Skeletal muscle cell (primary cell): ENCODE measurements around the gene IRF2BP1.

ENCODE experiments used
- DNase-seq: peaks from one replicate; pipeline ENCODE4 v3.0.0-alpha.2; 2010; ENCODE audit warnings: low read depth
- H3K4me3 ChIP-seq: 2 replicates; pipeline ENCODE4 v1.5.1; 2011; ENCODE audit warnings: low read depth, mild to moderate bottlenecking, control low read depth, low read length, moderate library complexity

Gene IRF2BP1

DNA sequence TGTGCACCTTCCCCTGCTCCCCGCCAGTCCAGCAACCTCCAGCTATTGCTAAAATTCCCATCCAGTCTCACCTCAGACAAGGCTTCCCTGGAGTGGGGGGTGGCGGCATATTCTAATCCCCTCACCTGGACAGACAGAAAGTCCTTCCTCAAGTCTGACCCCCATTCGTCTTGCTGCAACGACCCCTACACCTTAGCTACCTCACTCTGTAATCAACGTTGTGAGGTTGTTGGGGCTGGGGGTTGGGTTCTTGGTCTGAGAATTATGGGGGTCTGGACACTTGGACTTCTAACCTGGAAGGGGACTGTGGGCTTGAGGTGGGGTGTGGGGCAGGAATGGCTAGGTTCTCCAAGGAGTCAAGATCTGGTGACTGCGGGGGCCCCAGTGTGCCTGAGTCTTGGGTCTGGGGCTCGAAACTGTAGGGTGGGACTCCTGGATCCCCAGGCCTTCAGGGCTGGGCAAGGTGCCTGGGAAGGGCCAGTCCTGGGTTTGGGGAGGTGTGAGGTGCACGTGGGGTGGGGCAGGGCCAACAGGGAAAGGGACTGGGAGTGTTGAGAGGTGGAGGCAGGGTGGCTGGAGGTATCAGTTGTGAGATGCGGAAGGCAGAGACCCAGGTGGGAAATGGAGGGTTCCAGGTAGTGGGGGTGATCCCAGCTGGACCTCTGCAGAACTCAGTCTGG, 20.5 kb downstream of the IRF2BP1 start:
- no peak overlapping the region for H3K4me3 ChIP-seq

DNA sequence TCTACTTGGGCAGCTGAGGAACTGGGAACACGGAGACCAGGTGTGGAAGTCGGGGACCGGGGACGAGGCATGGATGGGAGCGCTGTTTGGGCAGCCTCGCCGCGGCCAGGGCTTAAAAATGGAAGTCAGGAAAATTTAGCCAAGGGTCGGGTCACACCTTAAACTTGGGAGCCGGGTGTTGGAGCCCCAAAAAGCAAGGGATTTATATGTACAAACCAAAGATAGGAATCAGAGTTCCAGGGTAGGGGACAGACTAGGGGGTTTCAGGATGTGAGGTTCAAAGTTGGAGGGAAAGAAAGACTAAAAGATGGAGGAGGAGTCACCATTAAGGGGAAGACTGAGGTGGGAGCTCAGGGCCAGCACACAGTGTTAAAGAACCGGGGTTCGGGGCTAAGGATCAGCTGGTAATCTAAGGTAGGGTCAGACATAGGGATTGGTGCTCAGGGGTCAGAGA, 21.3 kb downstream of the IRF2BP1 start:
- no peak overlapping the region for H3K4me3 ChIP-seq
- DNase-seq = no peak

More for the DNA sequence above, 20.5 kb downstream of the IRF2BP1 start:
- DNase-seq = no peak

DNA sequence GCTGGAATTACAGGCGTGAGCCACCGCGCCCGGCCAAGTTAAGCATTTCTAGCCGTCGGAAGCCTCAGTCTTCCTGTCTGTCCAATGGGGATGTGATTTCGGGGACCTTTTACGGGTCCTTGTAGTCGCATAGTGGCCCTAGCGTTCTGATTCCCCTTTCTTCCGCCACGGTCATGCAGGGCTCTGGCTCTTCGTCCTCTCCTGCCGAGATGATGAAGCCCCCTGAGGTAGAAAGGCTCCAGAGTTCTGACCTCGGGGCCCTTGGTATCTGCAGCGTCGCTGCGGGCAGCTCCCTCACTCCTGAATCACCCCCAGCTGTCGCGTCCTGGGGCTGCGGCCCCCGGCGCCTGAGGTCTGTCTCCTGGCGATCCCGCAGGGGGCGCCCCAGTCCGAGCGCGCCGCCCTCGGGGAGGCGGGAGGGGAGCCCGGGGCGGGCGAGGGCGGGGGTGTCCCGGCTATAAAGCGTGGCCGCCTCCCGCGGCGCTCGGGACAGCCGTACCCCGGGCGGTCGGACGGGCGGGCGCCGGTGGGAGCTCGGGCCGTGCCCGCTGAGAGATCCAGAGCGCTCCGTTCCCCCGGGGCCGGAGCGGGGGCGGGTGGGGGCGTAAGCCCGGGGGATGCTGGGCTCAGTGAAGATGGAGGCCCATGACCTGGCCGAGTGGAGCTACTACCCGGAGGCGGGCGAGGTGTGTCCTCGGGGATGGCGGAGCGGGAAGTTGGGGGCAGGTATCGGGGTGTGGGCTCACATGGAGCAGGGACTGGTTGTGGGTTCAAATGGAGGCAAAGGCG, 21.9 kb downstream of the IRF2BP1 start, which contains the start of gene FOXA3:
Gene FOXA3, plus strand, starts transcription at position 487 of the 789 bp plus-strand sequence. Its CDS starts 131 bp downstream, at position 618.
- peak within 1 kb of the TSS; percentile 40 for H3K4me3 ChIP-seq
- DNase-seq = no peak

DNA sequence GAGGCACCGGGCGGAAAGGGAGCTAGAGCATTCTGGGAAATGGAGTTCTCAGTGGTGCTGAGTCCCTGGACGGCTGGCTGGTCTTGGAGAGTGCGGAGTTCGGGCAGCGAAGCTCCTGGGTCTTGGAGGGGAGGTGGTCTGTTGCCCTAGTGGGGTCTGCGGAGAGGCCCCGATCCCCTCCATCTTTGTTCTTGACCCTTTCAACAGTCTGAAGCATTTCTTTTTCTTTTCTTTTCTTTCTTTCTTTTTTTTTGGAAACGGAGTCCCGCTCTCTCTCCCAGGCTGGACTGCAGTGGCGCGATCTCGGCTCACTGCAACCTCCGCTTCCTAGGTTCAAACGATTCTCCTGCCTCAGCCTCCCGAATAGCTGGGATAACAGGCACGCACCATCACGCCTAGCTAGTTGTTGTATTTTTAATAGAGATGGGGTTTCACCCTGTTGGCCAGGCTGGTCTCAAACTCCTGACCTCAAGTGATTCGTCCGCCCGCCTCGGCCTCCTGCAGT, 22.6 kb downstream of the IRF2BP1 start:
- peak overlapping the region; percentile 40 for H3K4me3 ChIP-seq
- no peak for DNase-seq

DNA sequence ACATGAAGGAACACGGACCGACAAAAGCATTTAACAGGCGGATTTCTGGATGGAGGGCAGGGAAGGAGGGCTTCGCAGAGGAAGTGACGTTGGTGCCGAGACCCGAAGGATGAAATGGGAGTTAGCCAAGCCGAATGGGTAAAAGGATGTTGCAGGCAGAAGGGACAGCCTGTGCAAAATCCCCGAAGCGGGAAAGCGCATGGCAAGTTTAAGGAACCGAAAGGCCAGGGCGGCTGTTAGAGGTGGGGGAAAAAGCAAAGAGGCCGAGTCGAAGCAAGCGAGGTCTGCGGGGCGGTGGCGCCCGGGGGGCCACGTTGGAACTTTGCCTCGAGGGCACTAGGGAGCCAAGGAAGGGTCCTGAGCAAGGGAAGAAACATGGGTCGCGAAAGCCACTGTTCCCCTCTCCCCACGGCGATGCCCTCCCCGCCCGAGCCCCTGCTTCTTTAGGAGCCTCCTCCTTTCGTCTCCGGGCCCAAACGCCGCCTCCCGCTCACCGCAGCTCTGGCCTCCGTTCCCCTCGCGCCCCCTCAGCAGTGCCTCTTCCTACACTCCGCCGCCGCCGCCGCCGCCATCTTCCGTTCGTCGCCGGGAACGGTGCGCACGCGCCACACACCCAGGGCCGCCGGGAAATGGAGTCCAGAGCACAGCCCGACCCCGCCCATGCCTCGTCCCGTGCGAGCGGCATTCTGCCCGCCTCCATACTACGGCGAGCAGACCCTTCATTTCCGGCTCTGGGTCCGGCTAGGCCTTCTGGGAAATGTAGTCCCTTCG, 23.2 kb downstream of the IRF2BP1 start, which contains the start of gene SYMPK:
Gene SYMPK, minus strand, starts transcription at position 584 of the 771 bp plus-strand sequence. CDS start 8,652 bp downstream, outside the sequence.
- peak; percentile 93 for DNase-seq
- peak within 1 kb of the TSS; percentile 97 for H3K4me3 ChIP-seq

DNA sequence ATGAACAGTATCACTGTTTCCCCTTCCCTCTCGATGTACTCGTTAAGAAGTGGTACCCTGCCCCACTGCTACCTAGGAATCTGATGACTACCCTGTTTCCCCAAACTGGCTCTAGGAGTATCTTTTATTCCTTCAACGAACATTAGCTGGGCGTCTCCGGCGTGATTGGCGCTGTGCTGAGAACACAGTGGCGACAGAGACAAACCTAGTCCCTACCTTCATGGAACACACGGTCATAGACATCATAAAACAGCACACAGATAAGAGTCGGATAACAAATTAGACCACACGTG, 23.7 kb downstream of the IRF2BP1 start:
- peak overlapping the region; percentile 97 for H3K4me3 ChIP-seq
- DNase-seq = no peak

DNA sequence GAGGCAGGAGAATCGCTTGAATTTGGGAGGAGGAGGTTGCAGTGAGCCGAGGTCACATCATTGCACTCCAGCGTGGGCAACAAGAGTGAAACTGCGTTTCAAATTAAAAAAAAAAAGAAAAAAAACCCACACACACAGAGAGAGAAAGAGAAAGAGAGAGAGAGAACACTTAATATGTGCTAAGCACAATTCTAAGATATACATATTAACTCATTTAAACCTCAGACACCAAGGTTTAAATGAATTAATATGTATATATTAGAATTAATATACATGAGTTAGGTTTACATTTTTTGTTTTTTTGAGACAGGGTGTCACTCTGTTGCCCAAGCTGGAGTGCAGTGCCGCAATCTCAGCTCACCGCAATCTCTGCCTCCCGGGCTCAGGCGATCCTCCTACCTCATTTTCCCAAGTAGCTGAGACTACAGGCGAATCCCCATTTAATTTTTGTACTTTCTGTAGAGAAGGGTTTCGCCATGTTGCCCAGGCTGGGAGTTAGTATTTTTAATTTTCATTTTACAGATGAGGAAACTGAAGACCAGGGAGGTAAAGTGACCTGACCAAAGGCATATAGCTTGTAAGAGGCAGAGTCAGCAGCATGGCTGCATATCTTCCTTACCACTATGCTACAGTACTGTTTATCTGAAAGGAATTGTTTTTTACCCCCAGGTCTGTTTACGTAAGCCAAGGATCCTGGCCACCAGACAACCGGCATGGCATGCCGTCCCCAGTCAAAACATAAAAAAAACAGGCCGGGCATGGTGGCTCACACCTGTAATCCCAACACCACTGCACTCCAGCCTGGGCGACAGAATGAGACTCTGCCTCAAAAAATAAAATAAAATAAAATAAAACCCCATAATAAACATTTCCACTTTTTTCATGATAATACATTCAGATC, 25.3 kb downstream of the IRF2BP1 start:
- H3K4me3 ChIP-seq = no peak overlapping the region

DNA sequence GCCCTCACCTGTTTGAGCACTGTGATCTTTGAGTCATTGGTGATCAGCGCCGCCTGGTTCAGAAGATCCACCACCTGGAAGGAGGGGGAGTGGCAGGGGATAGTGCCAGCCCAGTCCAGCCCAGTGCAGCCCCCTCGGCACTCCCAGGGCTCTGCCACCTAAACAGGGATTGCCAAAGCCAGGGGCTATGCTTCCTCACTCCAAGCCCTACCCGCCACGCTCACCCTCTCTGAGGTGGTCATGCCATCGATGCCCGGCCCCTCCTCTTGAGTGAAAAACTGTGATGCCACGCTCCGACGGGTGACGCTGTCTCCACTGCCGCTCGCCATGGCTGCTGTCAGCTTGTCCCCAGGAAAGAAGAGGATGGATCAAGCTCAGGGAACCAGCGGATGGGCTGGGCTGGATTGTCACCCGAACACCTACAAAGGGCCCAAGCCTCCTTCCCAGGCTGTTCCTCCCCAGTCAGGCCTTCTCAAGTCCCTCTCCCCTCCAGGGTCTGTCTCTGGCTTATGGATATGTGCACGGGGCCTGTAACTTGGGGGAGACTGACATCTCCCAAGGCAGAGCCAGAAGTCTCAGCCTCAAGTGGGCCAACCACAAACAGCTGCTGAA, 31.7 kb downstream of the IRF2BP1 start:
- no peak for DNase-seq

More for the DNA sequence above, 25.3 kb downstream of the IRF2BP1 start:
- no peak for DNase-seq

DNA sequence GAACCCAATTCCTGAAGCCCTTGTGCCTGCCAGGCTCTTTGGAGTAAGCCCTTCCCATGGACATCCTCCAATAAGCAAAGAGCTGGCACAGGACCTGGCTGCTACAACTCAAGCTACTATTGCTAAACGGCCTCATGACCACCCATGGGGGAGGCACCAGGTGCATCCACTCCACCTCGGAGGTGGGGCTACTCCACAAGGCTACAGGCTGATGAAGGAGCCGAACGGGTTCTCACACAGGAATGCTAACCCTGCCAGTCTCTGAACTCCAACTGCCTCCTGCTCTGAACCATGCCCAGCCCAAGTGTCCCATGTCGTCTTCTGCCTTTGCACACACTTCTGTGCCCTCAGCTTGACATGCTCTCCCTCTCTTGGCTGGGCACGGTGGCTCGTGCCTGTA, 33.0 kb downstream of the IRF2BP1 start:
- no peak overlapping the region for H3K4me3 ChIP-seq

More for the DNA sequence above, 31.7 kb downstream of the IRF2BP1 start:
- no peak overlapping the region for H3K4me3 ChIP-seq

DNA sequence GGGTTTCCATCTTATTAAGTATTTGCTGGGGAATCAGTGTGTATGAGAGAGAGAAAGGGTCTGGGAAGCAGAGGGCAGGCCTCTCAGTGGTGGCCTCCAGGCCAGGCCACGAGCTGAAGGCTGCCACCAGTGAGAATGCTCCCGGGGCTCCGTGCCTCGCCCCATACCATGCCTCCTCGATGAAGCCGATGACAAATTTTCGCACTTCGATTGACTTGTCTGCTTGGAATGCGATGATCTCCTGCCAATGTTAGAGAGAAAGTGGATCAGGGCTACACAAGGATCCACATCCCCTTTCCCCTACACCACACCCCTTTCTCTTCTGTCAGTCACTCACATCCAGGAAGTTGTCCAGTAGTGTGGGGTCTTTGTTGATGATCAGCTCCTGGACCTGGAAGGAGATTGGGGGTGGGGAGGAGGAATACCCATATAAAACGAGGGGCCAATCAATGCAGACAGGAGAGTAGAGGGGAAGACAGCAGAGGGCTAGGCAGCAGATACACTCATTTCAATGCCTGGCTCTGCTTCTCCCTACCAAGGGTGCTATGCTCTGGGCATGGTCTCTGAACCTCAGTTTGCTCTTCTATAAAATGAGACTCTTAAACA, 33.7 kb downstream of the IRF2BP1 start:
- no peak overlapping the region for H3K4me3 ChIP-seq
- no peak for DNase-seq

More for the DNA sequence above, 33.0 kb downstream of the IRF2BP1 start:
- DNase-seq = no peak

DNA sequence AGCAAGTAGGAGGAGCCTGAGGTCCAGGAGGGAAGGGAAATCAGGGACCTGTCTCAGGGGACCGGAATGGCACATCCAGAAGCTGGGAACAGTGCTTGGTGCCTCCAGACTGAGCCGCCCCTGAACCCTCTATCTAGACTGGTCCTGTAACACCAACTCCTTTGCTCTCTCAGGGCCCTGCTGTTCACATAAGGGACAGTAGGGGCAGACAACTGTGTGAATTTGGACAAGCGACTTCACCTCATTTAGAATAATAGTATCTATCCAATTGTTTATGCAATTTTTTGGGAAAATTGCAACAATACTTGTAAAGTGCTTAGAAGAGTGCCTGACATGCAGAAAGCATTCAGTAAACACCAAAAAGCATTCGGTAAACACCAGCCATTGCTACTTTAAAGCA, 37.0 kb downstream of the IRF2BP1 start:
- no peak overlapping the region for H3K4me3 ChIP-seq
- no peak for DNase-seq

DNA sequence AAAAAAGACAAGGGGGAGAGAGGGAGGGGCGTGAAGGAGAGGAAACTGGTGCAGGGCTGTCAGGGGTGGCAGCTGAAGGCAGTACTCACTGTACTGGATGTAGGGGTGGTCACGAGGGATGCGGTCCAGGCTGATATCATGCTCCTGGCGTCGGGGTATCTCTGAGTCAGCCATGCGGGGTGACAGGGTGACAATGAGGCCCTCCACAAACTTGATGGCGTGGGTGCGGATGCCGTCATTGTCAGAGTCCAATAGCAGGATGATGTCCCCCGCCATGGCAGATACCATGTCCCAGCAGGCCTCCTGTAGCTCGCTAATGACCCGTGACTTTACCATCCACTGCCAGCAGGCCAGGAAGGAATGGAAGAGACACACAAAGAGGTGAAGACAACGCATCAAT, 38.3 kb downstream of the IRF2BP1 start:
- no peak for DNase-seq
- H3K4me3 ChIP-seq = no peak overlapping the region

DNA sequence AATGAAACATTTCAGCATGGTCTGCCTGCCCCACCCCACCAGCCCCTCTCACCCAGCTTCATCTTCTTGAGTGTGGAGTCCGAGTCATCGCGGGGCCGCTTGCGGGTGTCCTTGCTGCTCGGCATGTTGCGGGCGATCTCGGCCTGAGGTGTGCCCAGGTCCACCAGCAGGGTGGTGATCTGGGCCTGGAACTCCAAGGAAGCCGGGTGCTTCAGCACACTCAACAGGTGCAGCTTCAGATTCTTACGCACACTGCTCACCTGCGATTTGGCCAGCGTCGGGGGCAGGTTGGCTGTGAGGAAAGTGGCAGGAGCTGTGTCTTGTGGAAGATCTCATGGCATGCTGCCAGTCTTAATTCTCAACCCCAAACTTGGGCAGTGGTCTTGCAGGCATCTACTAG, 43.7 kb downstream of the IRF2BP1 start:
- H3K4me3 ChIP-seq = no peak overlapping the region
- no peak for DNase-seq

DNA sequence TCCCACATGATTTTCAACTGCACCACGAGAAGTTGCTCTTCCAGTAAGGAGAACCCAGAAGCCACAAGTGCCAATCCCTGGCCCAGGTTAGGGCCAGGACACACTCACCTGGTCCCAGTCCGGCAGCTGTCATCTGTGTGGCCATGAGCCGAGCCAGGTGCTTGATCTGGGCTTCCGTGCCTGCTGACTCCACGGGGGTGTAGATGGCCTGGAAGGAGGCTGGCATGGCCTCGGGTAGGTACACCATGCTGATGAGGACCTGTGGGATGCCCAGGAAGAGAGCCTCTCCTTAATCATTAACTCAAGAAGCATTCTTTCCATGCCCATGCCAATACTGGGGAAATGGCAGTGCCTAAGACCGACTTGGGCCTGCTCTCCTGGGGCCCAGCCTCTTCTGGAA, 51.0 kb downstream of the IRF2BP1 start:
- no peak overlapping the region for H3K4me3 ChIP-seq
- DNase-seq = no peak
